HCT116 (cell line): ENCODE measurements around the gene TMEM184A.

Source experiments
- JUND ChIP-seq: IDR thresholded peaks from 2 replicates; pipeline ENCODE4 v1.6.1; 2012
- POLR2A ChIP-seq: IDR thresholded peaks from 2 replicates; pipeline ENCODE4 v1.7.0; 2011; ENCODE audit warnings: borderline replicate concordance; ENCODE audit not compliant: insufficient read depth, insufficient read length; ENCODE audit errors: extremely low read depth
- SIN3A ChIP-seq: IDR thresholded peaks from 2 replicates; pipeline ENCODE4 v1.6.1; 2012; ENCODE audit warnings: low read depth
- TCF7L2 ChIP-seq: IDR thresholded peaks from 2 replicates; pipeline ENCODE4 v1.7.0; 2011; ENCODE audit warnings: borderline replicate concordance, inconsistent platforms; ENCODE audit not compliant: insufficient read depth, insufficient read length; ENCODE audit errors: extremely low read depth
- YY1 ChIP-seq: IDR thresholded peaks from 2 replicates; pipeline ENCODE4 v1.6.1; 2011; ENCODE audit warnings: low read length, low read depth, moderate library complexity, mild to moderate bottlenecking; ENCODE audit not compliant: insufficient replicate concordance; ENCODE audit errors: extremely low read depth
- TF ChIP-seq, protein P1 (sequence below): IDR thresholded peaks from 2 replicates; pipeline ENCODE4 v1.6.1; 2011; ENCODE audit warnings: mild to moderate bottlenecking, low read length, moderate library complexity; ENCODE audit not compliant: insufficient replicate concordance; ENCODE audit errors: extremely low read depth

GRCh38 chr7:1511444-1512422, 44.3 kb downstream of the TMEM184A start:
- TF ChIP-seq YY1 (no peak), POLR2A (no peak), SIN3A (no peak), TCF7L2 (no peak), JUND (no peak)
- TF ChIP-seq, protein P1, sequence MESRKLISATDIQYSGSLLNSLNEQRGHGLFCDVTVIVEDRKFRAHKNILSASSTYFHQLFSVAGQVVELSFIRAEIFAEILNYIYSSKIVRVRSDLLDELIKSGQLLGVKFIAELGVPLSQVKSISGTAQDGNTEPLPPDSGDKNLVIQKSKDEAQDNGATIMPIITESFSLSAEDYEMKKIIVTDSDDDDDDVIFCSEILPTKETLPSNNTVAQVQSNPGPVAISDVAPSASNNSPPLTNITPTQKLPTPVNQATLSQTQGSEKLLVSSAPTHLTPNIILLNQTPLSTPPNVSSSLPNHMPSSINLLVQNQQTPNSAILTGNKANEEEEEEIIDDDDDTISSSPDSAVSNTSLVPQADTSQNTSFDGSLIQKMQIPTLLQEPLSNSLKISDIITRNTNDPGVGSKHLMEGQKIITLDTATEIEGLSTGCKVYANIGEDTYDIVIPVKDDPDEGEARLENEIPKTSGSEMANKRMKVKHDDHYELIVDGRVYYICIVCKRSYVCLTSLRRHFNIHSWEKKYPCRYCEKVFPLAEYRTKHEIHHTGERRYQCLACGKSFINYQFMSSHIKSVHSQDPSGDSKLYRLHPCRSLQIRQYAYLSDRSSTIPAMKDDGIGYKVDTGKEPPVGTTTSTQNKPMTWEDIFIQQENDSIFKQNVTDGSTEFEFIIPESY: no peak
